Sigmoid colon (tissue), 4 donors: ENCODE measurements around the gene PATJ.

Source experiments
- CTCF ChIP-seq, 4 experiments: fragments of 450-650 bp in 3 of 4; fragments of 200-600 bp in 1 of 4; IDR thresholded peaks; one replicate each; pipeline ENCODE4 v1.5.1; 2016 to 2019; ENCODE audit warnings: antibody characterized with exemption in 4 of 4, mild to moderate bottlenecking in 3 of 4, moderate library complexity in 2 of 4
- EP300 ChIP-seq, 4 donors: sonication (generic); formaldehyde crosslinking; IDR thresholded peaks; one replicate each; pipeline ENCODE4 v1.6.1; 2017; ENCODE audit warnings: antibody characterized with exemption in 4 of 4
- POLR2A ChIP-seq, 2 donors: fragments of 450-650 bp; IDR thresholded peaks; one replicate each; pipeline ENCODE4 v1.6.1; 2016; ENCODE audit warnings: antibody characterized with exemption in 2 of 2, mild to moderate bottlenecking in 2 of 2, moderate library complexity in 2 of 2
- POLR2AphosphoS5 ChIP-seq, 4 donors: sonication (generic); formaldehyde crosslinking; IDR thresholded peaks; one replicate each; pipeline ENCODE4 v1.6.1; 2017; ENCODE audit warnings: antibody characterized with exemption in 4 of 4

DNA sequence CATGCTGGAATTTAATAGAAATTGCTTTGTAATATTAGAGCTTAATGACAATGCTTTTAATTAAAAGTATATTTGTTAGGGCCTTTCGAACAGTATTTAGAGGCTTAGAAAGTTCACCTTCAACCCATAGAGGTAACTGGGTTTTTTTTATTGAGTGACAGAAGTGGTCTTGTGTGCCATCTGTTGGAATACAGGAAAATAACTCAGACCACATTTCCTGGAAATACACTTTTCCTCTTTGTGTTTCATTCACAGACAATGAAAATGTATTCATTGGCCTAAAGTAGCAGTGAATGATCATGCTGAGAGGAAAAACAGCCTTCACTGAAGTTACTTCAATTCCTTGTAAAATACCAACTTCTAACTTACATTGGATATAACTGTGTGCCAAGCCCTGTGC, 368.8 kb downstream of the PATJ start:
- TF ChIP-seq CTCF (IDR thresholded peaks at IDR 0.05) (no peak), POLR2A (IDR thresholded peaks at IDR 0.05) (no peak), EP300 (IDR thresholded peaks at IDR 0.05) (no peak), POLR2AphosphoS5 (IDR thresholded peaks at IDR 0.05) (no peak)
